Activated CD4-positive, CD25-positive, alpha-beta regulatory T cell treated with anti-CD3 and anti-CD28 coated beads, Interleukin-2, amount 50 U/mL, for 16 hours (primary cell): Measurements from ENCODE around the gene TCEAL3.
"Not testable (repeated sequence)": the region's sequence is repeated elsewhere in the genome, so short reads cannot be mapped to it uniquely, and the experiment has no call there.

Experiments
- DNase-seq: peaks from one replicate; pipeline ENCODE4 v3.0.0-alpha.2; 2020; ENCODE audit warnings: low read depth, low spot score

The TCEAL3 gene

GRCh38 chrX:103626855-103627254 is 19.1 kb downstream of the TCEAL3 start:
- DNase-seq, result no peak

- no peak for DNase-seq
Observed at GRCh38 chrX:103628386-103629317, 20.9 kb downstream of the TCEAL3 start, which contains the start of gene TCEAL1. Gene TCEAL1, plus strand, starts transcription at chrX:103628975. Its CDS starts 942 bp downstream, at chrX:103629917.

GRCh38 chrX:103629318-103630170 is 21.8 kb downstream of the TCEAL3 start:
- peak; percentile 1 for DNase-seq

GRCh38 chrX:103630171-103630511 is 22.4 kb downstream of the TCEAL3 start:
- no peak for DNase-seq

GRCh38 chrX:103631145-103631544 is 23.4 kb downstream of the TCEAL3 start:
- no peak for DNase-seq

GRCh38 chrX:103635436-103635835 is 27.7 kb downstream of the TCEAL3 start:
- no peak for DNase-seq

- no peak for DNase-seq
Observed at GRCh38 chrX:103637604-103638338, 30.0 kb downstream of the TCEAL3 start.

- DNase-seq, result not testable (repeated sequence)
Observed at GRCh38 chrX:103638479-103639346, 30.9 kb downstream of the TCEAL3 start.

GRCh38 chrX:103640401-103641155 is 32.8 kb downstream of the TCEAL3 start:
- DNase-seq, result no peak

- DNase-seq, result no peak
Observed at GRCh38 chrX:103644125-103644524, 36.4 kb downstream of the TCEAL3 start.

GRCh38 chrX:103647630-103648029 is 39.9 kb downstream of the TCEAL3 start:
- no peak for DNase-seq

- DNase-seq, result no peak
Observed at GRCh38 chrX:103651151-103651773, 43.5 kb downstream of the TCEAL3 start.

GRCh38 chrX:103655230-103656000 is 47.7 kb downstream of the TCEAL3 start:
- DNase-seq, result not testable (repeated sequence)

- DNase-seq, result no peak
Observed at GRCh38 chrX:103656617-103657016, 48.9 kb downstream of the TCEAL3 start.

- not testable (repeated sequence) for DNase-seq
Observed at GRCh38 chrX:103657066-103657465, 49.3 kb downstream of the TCEAL3 start.

GRCh38 chrX:103658681-103659433 is 51.1 kb downstream of the TCEAL3 start:
- DNase-seq, result no peak

- DNase-seq, result not testable (repeated sequence)
Observed at GRCh38 chrX:103659460-103659859, 51.7 kb downstream of the TCEAL3 start.
